Large intestine (tissue), 3 donors: ENCODE results near the gene CREB3. TPM values are rescaled to one million over a fixed set of nuclear protein-coding genes. Genes with fewer than 3 reads are reported as not detected.
A peak's percentile ranks its signal among the peaks of the same experiment; 100 is the strongest.

Source experiments
- DNase-seq, 2 donors: peaks; one replicate each; pipeline versions ENCODE4 v3.0.0 to v3.0.0-alpha.2; 2013
- H3K27ac ChIP-seq: one replicate; pipeline ENCODE4 v1.5.1; 2013; ENCODE audit warnings: low read length
- H3K27me3 ChIP-seq: 2 replicates; pipeline ENCODE4 v1.6.1; 2013; ENCODE audit warnings: low read length; ENCODE audit not compliant: control insufficient read depth, insufficient read depth
- H3K36me3 ChIP-seq: 2 replicates; pipeline ENCODE4 v1.6.1; 2013; ENCODE audit warnings: low read length; ENCODE audit not compliant: control insufficient read depth, insufficient read depth
- H3K4me1 ChIP-seq: one replicate; pipeline ENCODE4 v1.6.1; 2013; ENCODE audit warnings: low read length; ENCODE audit not compliant: control insufficient read depth, insufficient read depth
- H3K4me3 ChIP-seq: one replicate; pipeline ENCODE4 v1.5.1; 2013; ENCODE audit warnings: low read length
- H3K9me3 ChIP-seq: one replicate; pipeline ENCODE4 v1.6.1; 2013; ENCODE audit warnings: mild to moderate bottlenecking, low read depth, low read length, moderate library complexity; ENCODE audit not compliant: control insufficient read depth
- WGBS: methylation state at CpG from one replicate; pipeline ENCODE4 v1.1.5; 2013; ENCODE audit warnings: low lambda C conversion rate; ENCODE audit not compliant: insufficient coverage; 5-methylcytosine and 5-hydroxymethylcytosine counted together
- polyA plus RNA-seq: library from polyadenylated mRNA; unstranded; fragments of 120-200 nt; gene quantifications from one replicate; pipeline ENCODE4 v1.2.1, GENCODE V29; 2013

The CREB3 gene
- polyA plus RNA-seq, 1 donor, result 25.4 TPM

GRCh38 chr9:35688558-35689541 lies 43.6 kb upstream of the CREB3 start:
- Histone ChIP-seq H3K9me3 (peaks cover 9% of the 10 kb centered on the region), H3K4me1 (peaks cover 17% of the 10 kb centered on the region), H3K27me3 (peaks cover 2% of the 10 kb centered on the region), H3K27ac (peak overlapping the region; percentile 64), H3K4me3 (peak overlapping the region; percentile 78), H3K36me3 (peaks cover 19% of the 10 kb centered on the region)
- DNase-seq, result peak in 1 of 2 donors; percentile 32
- WGBS, result 60% methylated on average over 1 of the region's 12 CpGs

- H3K36me3 ChIP-seq, result peaks cover 13% of the 10 kb centered on the region
- WGBS, result no CpG with 5 or more reads among the region's 61 CpGs
- H3K27me3 ChIP-seq, result peaks cover 2% of the 10 kb centered on the region
- DNase-seq, result peak; percentile 42 to 64
- H3K4me3 ChIP-seq, result peak within 1 kb of the TSS; percentile 78
- peak within 1 kb of the TSS; percentile 86 for H3K27ac ChIP-seq
- peaks cover 9% of the 10 kb centered on the region for H3K9me3 ChIP-seq
- H3K4me1 ChIP-seq, result peaks cover 17% of the 10 kb centered on the region
Measured at GRCh38 chr9:35689542-35690293, 42.7 kb upstream of the CREB3 start, which contains the start of gene TPM2. Gene TPM2 (minus strand): TSS chr9:35689925. CDS start chr9:35689817, 108 bp downstream.

GRCh38 chr9:35690294-35690613 lies 42.2 kb upstream of the CREB3 start:
- peaks cover 7% of the 10 kb centered on the region for H3K36me3 ChIP-seq
- peaks cover 17% of the 10 kb centered on the region for H3K4me1 ChIP-seq
- H3K9me3 ChIP-seq, result peaks cover 7% of the 10 kb centered on the region
- WGBS, result no CpG with 5 or more reads among the region's 21 CpGs
- H3K4me3 ChIP-seq, result peak overlapping the region; percentile 78
- DNase-seq, result no peak
- H3K27ac ChIP-seq, result peak overlapping the region; percentile 86
- H3K27me3 ChIP-seq, result peaks cover 2% of the 10 kb centered on the region

GRCh38 chr9:35690614-35691333 lies 41.7 kb upstream of the CREB3 start:
- H3K27me3 ChIP-seq, result peaks cover 2% of the 10 kb centered on the region
- no CpG with 5 or more reads among the region's 61 CpGs for WGBS
- peaks cover 2% of the 10 kb centered on the region for H3K9me3 ChIP-seq
- H3K27ac ChIP-seq, result peak overlapping the region; percentile 86
- peaks cover 17% of the 10 kb centered on the region for H3K4me1 ChIP-seq
- H3K36me3 ChIP-seq, result peaks cover 3% of the 10 kb centered on the region
- peak overlapping the region; percentile 78 for H3K4me3 ChIP-seq
- peak; percentile 57 to 69 for DNase-seq

- Histone ChIP-seq H3K4me1 (peaks cover 17% of the 10 kb centered on the region), H3K9me3 (peaks cover 2% of the 10 kb centered on the region), H3K36me3 (peaks cover 5% of the 10 kb centered on the region), H3K4me3 (peak overlapping the region; percentile 78), H3K27me3 (peaks cover 2% of the 10 kb centered on the region), H3K27ac (peak overlapping the region; percentile 86)
- no peak for DNase-seq
- WGBS, result 64% methylated on average over 2 of the region's 10 CpGs
Measured at GRCh38 chr9:35691334-35691650, 41.2 kb upstream of the CREB3 start.

GRCh38 chr9:35691757-35692301 lies 40.6 kb upstream of the CREB3 start:
- 80% methylated on average over 1 of the region's 13 CpGs for WGBS
- H3K27ac ChIP-seq, result peak overlapping the region; percentile 86
- peaks cover 4% of the 10 kb centered on the region for H3K36me3 ChIP-seq
- peaks cover 17% of the 10 kb centered on the region for H3K4me1 ChIP-seq
- no peak overlapping the region for H3K4me3 ChIP-seq
- H3K9me3 ChIP-seq, result peaks cover 2% of the 10 kb centered on the region
- peak in 1 of 2 donors; percentile 28 for DNase-seq
- peaks cover 2% of the 10 kb centered on the region for H3K27me3 ChIP-seq

GRCh38 chr9:35695943-35696401 lies 36.5 kb upstream of the CREB3 start:
- no peak overlapping the region for H3K4me3 ChIP-seq
- DNase-seq, result peak in 1 of 2 donors; percentile 57
- H3K27me3 ChIP-seq, result no peaks in the 10 kb centered on the region
- WGBS, result no CpG with 5 or more reads among the region's 3 CpGs
- H3K9me3 ChIP-seq, result no peaks in the 10 kb centered on the region
- peaks cover 3% of the 10 kb centered on the region for H3K4me1 ChIP-seq
- peaks cover 43% of the 10 kb centered on the region for H3K36me3 ChIP-seq
- no peak overlapping the region for H3K27ac ChIP-seq

GRCh38 chr9:35696520-35697215 lies 35.8 kb upstream of the CREB3 start:
- peaks cover 50% of the 10 kb centered on the region for H3K36me3 ChIP-seq
- peak; percentile 34 to 49 for DNase-seq

GRCh38 chr9:35697486-35697885 lies 35.0 kb upstream of the CREB3 start:
- Histone ChIP-seq H3K4me3 (no peak overlapping the region), H3K27ac (no peak overlapping the region), H3K9me3 (no peaks in the 10 kb centered on the region), H3K27me3 (no peaks in the 10 kb centered on the region), H3K4me1 (no peaks in the 10 kb centered on the region), H3K36me3 (peaks cover 58% of the 10 kb centered on the region)
- no peak for DNase-seq
- 93% methylated on average over 3 of the region's 14 CpGs for WGBS

More at GRCh38 chr9:35696520-35697215, 35.8 kb upstream of the CREB3 start:
- H3K4me3 ChIP-seq, result no peak overlapping the region
- 100% methylated on average over 1 of the region's 9 CpGs for WGBS
- no peaks in the 10 kb centered on the region for H3K4me1 ChIP-seq
- no peak overlapping the region for H3K27ac ChIP-seq
- H3K9me3 ChIP-seq, result no peaks in the 10 kb centered on the region
- H3K27me3 ChIP-seq, result no peaks in the 10 kb centered on the region
